Lung (tissue), 12 donors: ENCODE data around the gene SPP1. TPM values are rescaled to one million over a fixed set of nuclear protein-coding genes. Genes with fewer than 3 reads are reported as not detected.
"Not testable (repeated sequence)": the region's sequence is repeated elsewhere in the genome, so short reads cannot be mapped to it uniquely, and the experiment has no call there.

Experiments
- ATAC-seq: fragments of 200-7000 bp; cut with Tn5 transposase; one replicate; pipeline ENCODE4 v1.9.1; 2020; ENCODE audit warnings: moderate number of reproducible peaks; ENCODE audit not compliant: insufficient read depth, low FRiP score
- DNase-seq, 3 donors: peaks; one replicate each; pipeline ENCODE4 v3.0.0-alpha.2; 2013 to 2017
- H3K27ac ChIP-seq, 2 donors: one replicate each; pipeline ENCODE4 v1.5.1; 2013; ENCODE audit warnings: mild to moderate bottlenecking in 2 of 2, moderate library complexity in 2 of 2, control low read depth in 1 of 2, inconsistent platforms in 1 of 2, low read depth in 1 of 2, low read length in 1 of 2
- H3K27me3 ChIP-seq, 3 donors: one replicate each; pipeline ENCODE4 v1.5.1; 2013; ENCODE audit warnings: low read length in 2 of 3; ENCODE audit not compliant: control insufficient read depth in 3 of 3, insufficient read depth in 3 of 3
- H3K36me3 ChIP-seq, 4 donors: one replicate each; pipeline ENCODE4 v1.5.1; 2013; ENCODE audit warnings: low read length in 4 of 4, mild to moderate bottlenecking in 1 of 4, moderate library complexity in 1 of 4; ENCODE audit not compliant: control insufficient read depth in 4 of 4, insufficient read depth in 4 of 4
- H3K4me1 ChIP-seq, 5 donors: one replicate each; pipeline ENCODE4 v1.5.1; 2013; ENCODE audit warnings: low read length in 5 of 5, mild to moderate bottlenecking in 2 of 5, moderate library complexity in 1 of 5; ENCODE audit not compliant: control insufficient read depth in 5 of 5, insufficient read depth in 5 of 5
- H3K4me3 ChIP-seq: one replicate; pipeline ENCODE4 v1.5.1; 2013; ENCODE audit warnings: mild to moderate bottlenecking, control low read depth, moderate library complexity
- H3K9ac ChIP-seq, 2 donors: one replicate each; pipeline ENCODE4 v1.5.1; 2013; ENCODE audit warnings: low read length in 2 of 2, control low read depth in 1 of 2; ENCODE audit not compliant: insufficient read depth in 1 of 2
- H3K9me3 ChIP-seq, 4 donors: one replicate each; pipeline ENCODE4 v1.5.1; 2013; ENCODE audit warnings: low read length in 3 of 4, mild to moderate bottlenecking in 1 of 4, moderate library complexity in 1 of 4; ENCODE audit not compliant: control insufficient read depth in 4 of 4, insufficient read depth in 3 of 4
- WGBS, 2 donors: extraction: QIAGEN DNeasy Blood & Tissue Kit; methylation state at CpG; one replicate each; pipeline ENCODE4 v1.1.7; 2013; 5-methylcytosine and 5-hydroxymethylcytosine counted together
- polyA plus RNA-seq, 2 donors: library from polyadenylated mRNA; stranded (reverse); fragments of 200-250 nt; gene quantifications; one replicate each; pipeline ENCODE4 v1.2.1, GENCODE V29; 2013
- total RNA-seq, 2 donors: library from RNA; depleted of rRNA in 1 of 2; stranded (reverse); fragments of >200 nt in 1 of 2; gene quantifications; one replicate each; pipeline ENCODE4 v1.2.1, GENCODE V29; 2014 to 2021
- TF ChIP-seq, protein P1 (sequence below): IDR thresholded peaks from 2 replicates; pipeline ENCODE4 v1.5.1; 2012; ENCODE audit warnings: mild to moderate bottlenecking; ENCODE audit errors: control extremely low read depth, extremely low read depth
- donor health status: control.
- donor health status: control.
- donor health status: Bipolar disorder and iron deficiency.
- donor health status: healthy.
- donor health status: DM: yes; HTN: yes; CAD: no.

Gene SPP1
- total and polyA plus RNA-seq, 4 donors = 5.4 to 433 (median 112) TPM

DNA sequence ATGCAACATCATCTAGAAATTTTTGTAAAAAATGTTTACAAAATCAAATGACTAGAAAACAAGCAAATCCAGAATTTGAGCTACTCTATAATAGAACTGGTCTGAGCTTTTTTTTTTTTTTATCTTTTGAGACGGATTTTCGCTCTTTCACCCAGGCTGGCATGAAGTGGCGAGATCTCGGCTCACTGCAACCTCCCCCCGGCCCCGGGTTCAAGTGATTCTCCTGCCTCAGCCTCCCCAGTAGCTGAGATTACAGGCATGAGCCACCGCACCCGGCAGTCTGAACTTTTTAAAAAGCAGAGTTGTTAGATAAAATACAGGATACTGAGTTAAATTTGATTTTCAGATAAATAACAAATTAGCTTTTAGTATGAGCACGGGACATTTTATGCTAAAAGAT is 11.0 kb downstream of the SPP1 start:
- WGBS, 2 donors = 90 to 96% methylated on average over 9 of the region's 9 CpGs

DNA sequence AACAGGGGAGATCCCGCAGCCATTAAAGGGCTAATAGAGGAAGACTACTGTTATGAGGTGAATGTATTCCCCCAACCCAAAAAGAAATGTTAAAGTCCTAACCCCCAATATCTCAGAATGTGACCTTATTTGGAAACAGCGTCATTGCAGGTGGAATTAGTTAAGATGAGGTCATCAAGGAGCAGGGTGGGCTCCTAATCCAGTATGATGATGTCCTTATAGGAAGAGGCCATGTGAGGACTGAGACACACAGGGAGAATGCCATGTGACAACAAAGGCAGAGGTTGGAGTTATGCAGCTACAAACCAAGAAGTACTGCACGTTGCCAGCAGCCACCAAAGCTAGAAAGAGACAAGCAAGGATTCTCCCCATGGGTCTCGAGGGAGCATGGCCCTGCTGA is 14.3 kb downstream of the SPP1 start:
- WGBS, 2 donors = 88 to 92% methylated on average over 4 of the region's 4 CpGs
- Histone ChIP-seq H3K36me3 (no peaks in the 10 kb centered on the region), H3K9ac (no peak overlapping the region), H3K27me3 (no peaks in the 10 kb centered on the region), H3K4me1 (no peaks in the 10 kb centered on the region), H3K9me3 (no peaks in the 10 kb centered on the region), H3K27ac (no peak overlapping the region), H3K4me3 (no peak overlapping the region)
- DNase-seq (no peak), ATAC-seq (no peak)
- TF ChIP-seq, protein P1, sequence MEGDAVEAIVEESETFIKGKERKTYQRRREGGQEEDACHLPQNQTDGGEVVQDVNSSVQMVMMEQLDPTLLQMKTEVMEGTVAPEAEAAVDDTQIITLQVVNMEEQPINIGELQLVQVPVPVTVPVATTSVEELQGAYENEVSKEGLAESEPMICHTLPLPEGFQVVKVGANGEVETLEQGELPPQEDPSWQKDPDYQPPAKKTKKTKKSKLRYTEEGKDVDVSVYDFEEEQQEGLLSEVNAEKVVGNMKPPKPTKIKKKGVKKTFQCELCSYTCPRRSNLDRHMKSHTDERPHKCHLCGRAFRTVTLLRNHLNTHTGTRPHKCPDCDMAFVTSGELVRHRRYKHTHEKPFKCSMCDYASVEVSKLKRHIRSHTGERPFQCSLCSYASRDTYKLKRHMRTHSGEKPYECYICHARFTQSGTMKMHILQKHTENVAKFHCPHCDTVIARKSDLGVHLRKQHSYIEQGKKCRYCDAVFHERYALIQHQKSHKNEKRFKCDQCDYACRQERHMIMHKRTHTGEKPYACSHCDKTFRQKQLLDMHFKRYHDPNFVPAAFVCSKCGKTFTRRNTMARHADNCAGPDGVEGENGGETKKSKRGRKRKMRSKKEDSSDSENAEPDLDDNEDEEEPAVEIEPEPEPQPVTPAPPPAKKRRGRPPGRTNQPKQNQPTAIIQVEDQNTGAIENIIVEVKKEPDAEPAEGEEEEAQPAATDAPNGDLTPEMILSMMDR = no peak

More for the DNA sequence above, 11.0 kb downstream of the SPP1 start:
- Histone ChIP-seq H3K9me3 (no peaks in the 10 kb centered on the region), H3K4me3 (no peak overlapping the region), H3K27me3 (no peaks in the 10 kb centered on the region), H3K27ac (no peak overlapping the region), H3K36me3 (no peaks in the 10 kb centered on the region), H3K4me1 (no peaks in the 10 kb centered on the region), H3K9ac (no peak overlapping the region)
- TF ChIP-seq, protein P1 = no peak
- DNase-seq (no peak), ATAC-seq (no peak)

DNA sequence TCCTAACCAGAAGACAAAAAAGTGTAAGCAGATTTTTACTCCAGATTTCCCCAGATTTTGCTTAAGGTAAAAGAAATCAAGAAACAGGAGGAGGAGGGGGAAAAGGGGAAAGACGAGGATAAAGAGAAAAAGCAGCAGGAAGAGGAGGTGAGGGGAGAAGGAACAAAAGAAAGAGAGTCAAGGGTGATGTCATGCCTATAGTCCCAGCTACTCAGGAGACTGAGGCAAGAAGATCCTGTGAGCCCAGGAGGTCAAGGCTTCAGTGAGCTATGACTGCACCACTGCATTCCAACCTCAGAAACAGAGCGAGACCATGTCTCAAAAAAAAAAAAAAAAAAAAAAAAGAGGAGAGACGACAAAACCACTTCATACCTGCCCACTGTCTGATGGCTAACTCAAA is 19.9 kb downstream of the SPP1 start:
- DNase-seq (no peak), ATAC-seq (no peak)
- TF ChIP-seq, protein P1 = no peak
- no peak overlapping the region for H3K4me3 ChIP-seq
- no peaks in the 10 kb centered on the region for H3K4me1 ChIP-seq
- no peaks in the 10 kb centered on the region for H3K36me3 ChIP-seq
- no peak overlapping the region for H3K27ac ChIP-seq
- no peaks in the 10 kb centered on the region for H3K27me3 ChIP-seq
- no peaks in the 10 kb centered on the region for H3K9me3 ChIP-seq
- WGBS, 2 donors = 74 to 86% methylated on average over 3 of the region's 3 CpGs
- no peak overlapping the region for H3K9ac ChIP-seq

DNA sequence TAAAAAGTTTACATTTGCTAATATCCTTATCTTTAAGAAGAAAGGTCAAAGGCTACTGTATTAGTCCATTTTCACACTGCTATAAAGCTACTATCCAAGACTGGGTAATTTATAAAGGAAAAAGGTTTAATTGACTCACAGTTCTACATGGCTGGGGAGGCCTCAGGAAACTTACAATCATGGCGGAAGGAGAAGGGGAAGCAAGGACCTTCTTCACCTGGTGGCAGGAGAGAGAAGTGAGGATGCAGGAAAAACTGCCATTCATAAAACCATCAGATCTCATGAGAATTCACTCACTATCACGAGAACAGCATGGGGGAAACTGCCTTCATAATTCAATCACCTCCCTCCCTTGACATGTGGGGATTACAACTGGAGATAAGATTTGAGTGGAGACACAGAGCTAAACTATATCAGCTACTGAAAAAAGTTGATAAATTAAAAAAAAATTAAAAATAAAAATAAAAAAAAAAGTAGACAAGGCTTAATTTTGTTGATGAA is 23.7 kb downstream of the SPP1 start:
- not testable (repeated sequence) for H3K4me3 ChIP-seq, DNase-seq, H3K4me1 ChIP-seq, ATAC-seq, H3K27me3 ChIP-seq, H3K36me3 ChIP-seq, H3K27ac ChIP-seq, H3K9me3 ChIP-seq, H3K9ac ChIP-seq
- WGBS, 2 donors = 87 to 90% methylated on average over 2 of the region's 2 CpGs
